ENCODE data around the gene ATG14.
A peak's percentile ranks its signal among the peaks of the same experiment; 100 is the strongest.

Gene ATG14

DNA sequence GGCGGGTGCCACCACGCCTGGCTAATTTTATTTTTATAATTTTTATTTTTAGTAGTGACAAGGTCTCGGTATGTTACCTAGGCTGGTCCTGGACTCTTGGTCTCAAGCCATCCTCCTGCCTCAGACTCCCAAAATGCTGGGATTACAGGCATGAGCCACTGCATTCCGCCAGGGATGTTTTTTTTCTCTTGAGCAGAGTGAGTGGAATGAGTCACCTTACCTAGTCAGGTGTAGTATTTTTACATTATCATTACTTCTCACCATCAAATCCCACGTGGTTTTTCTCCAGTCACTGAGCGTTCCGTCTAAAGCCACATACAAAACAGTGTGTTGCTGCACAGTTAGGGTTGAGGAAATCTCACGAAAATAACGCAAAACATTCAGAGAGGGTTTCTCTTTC, 29.7 kb upstream of the ATG14 start:
- TF ChIP-seq ZFX (IDR thresholded peaks at IDR 0.05), result no peak
- TF ChIP-seq, protein P1, sequence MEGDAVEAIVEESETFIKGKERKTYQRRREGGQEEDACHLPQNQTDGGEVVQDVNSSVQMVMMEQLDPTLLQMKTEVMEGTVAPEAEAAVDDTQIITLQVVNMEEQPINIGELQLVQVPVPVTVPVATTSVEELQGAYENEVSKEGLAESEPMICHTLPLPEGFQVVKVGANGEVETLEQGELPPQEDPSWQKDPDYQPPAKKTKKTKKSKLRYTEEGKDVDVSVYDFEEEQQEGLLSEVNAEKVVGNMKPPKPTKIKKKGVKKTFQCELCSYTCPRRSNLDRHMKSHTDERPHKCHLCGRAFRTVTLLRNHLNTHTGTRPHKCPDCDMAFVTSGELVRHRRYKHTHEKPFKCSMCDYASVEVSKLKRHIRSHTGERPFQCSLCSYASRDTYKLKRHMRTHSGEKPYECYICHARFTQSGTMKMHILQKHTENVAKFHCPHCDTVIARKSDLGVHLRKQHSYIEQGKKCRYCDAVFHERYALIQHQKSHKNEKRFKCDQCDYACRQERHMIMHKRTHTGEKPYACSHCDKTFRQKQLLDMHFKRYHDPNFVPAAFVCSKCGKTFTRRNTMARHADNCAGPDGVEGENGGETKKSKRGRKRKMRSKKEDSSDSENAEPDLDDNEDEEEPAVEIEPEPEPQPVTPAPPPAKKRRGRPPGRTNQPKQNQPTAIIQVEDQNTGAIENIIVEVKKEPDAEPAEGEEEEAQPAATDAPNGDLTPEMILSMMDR (conservative IDR thresholded peaks at IDR 0.05), result no peak

DNA sequence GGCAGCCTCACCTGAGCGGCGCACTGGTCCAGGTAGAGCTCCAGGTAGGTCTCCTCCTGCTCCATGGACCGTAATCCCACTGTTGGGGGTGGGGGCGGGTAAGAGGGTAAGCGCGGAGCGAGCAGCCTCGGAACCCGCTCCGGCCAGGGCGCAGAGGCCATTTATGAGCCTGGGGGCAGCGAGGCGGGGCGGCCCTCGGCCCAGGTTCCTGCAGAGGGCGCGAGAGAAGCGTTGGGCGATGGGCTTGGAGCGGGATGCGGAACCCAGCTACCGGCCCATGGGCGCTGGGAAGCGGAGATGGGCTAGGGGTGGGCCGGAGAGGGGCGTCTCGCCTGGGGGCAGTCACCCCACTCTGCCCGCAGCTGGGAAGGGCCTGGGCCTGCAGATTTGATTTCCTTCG, 28.8 kb upstream of the ATG14 start, which contains the start of gene TBPL2:
TSS of gene TBPL2 (minus strand) at position 232 of the 400 bp plus-strand sequence. CDS start at position 65, 167 bp downstream.
- no peak for TF ChIP-seq ZFX (IDR thresholded peaks at IDR 0.05)
- TF ChIP-seq, protein P1 (conservative IDR thresholded peaks at IDR 0.05), result no peak

More for the DNA sequence above, 29.7 kb upstream of the ATG14 start:
- H3K27ac ChIP-seq, result no peak overlapping the region

GRCh38 chr14:55438066-55438683, 26.5 kb upstream of the ATG14 start:
- H3K27ac ChIP-seq, result no peak overlapping the region
- TF ChIP-seq, protein P1 (conservative IDR thresholded peaks at IDR 0.05), result peak; percentile 82
- no peak for TF ChIP-seq ZFX (IDR thresholded peaks at IDR 0.05)

More for the DNA sequence above, 28.8 kb upstream of the ATG14 start, which contains the start of gene TBPL2:
- H3K27ac ChIP-seq, result no peak within 1 kb of the TSS

- H3K27ac ChIP-seq, result no peak overlapping the region
- TF ChIP-seq, protein P1 (conservative IDR thresholded peaks at IDR 0.05), result no peak
- TF ChIP-seq ZFX (IDR thresholded peaks at IDR 0.05), result no peak
These were observed 25.3 kb upstream of the ATG14 start for GRCh38 chr14:55436931-55437330.

GRCh38 chr14:55436519-55436918, 24.9 kb upstream of the ATG14 start:
- TF ChIP-seq, protein P1 (conservative IDR thresholded peaks at IDR 0.05), result no peak
- TF ChIP-seq ZFX (IDR thresholded peaks at IDR 0.05), result no peak
- no peak overlapping the region for H3K27ac ChIP-seq

DNA sequence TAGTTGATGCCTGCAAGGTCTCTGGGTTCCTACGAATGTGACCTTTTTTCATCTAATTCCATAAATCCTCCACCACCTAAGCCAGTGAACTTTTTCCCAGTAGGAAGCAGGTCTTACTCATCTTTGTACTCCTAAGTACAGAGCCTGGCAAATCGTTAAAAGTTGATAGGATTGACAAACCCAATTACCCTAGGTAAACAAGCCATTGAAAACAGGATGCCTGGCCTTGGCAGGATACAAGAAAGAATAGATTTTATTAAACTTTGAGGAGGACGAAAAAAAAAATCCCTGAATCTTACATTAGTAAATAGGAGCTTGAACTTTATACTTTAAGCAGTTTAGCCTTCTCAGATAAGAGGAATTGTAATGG, 23.2 kb upstream of the ATG14 start:
- TF ChIP-seq, protein P1 (conservative IDR thresholded peaks at IDR 0.05), result no peak
- TF ChIP-seq ZFX (IDR thresholded peaks at IDR 0.05), result no peak
- H3K27ac ChIP-seq, result no peak overlapping the region

- H3K27ac ChIP-seq, result no peak overlapping the region
These were observed 22.5 kb upstream of the ATG14 start for GRCh38 chr14:55433880-55434804.

More at GRCh38 chr14:55433880-55434804, 22.5 kb upstream of the ATG14 start:
- TF ChIP-seq ZFX (IDR thresholded peaks at IDR 0.05), result no peak
- TF ChIP-seq, protein P1 (conservative IDR thresholded peaks at IDR 0.05), result no peak
